ENCODE results near the gene TMEM178B.

GRCh38 chr7:141191277-141191676 is 117.4 kb downstream of the TMEM178B start:
- TF ChIP-seq CTCF (IDR thresholded peaks at IDR 0.05) (no peak), POLR2A (IDR thresholded peaks at IDR 0.05) (no peak)
